ENCODE measurements around the gene NR2E3.
"Not testable (repeated sequence)": the region's sequence is repeated elsewhere in the genome, so short reads cannot be mapped to it uniquely, and the experiment has no call there.

NR2E3 gene

DNA sequence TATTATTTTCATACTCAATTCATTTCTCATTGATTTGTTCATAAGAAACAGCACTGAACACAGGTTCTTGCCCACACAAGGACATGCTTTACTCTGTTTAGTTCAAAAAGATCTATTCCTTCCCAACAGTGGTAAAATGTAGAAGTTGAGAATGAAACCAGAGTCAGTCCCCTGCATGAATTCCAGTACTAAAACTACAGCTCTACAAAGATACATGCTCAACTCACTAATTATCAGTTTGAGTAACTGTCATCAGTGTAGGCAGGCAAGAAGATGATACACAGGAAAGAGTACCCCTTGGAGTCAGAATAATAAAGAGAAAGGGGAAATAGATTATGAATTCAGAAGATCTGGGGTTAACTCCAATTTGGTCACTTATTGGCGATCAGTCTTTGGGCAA, 43.2 kb downstream of the NR2E3 start:
- Histone ChIP-seq H3K9me2 (replicated peaks; ENCODE audit: control insufficient read depth, low read length) (no peaks in the 10 kb centered on the region), H3K36me3 (ENCODE audit: control insufficient read depth, low read length) (peaks cover 52% of the 10 kb centered on the region), H3K27me3 (ENCODE audit: control insufficient read depth, low read length) (no peaks in the 10 kb centered on the region), H3K79me2 (ENCODE audit: control insufficient read depth, low read length) (no peaks in the 10 kb centered on the region), H4K20me1 (ENCODE audit: control insufficient read depth, insufficient read depth, low read depth, low read length) (no peaks in the 10 kb centered on the region), H3K9me3 (ENCODE audit: control insufficient read depth, insufficient read depth, low read length) (no peaks in the 10 kb centered on the region), H3K4me1 (ENCODE audit: control insufficient read depth, low read length) (no peaks in the 10 kb centered on the region), H3K27ac (ENCODE audit: low read depth, low read length) (no peak overlapping the region), H3K4me2 (ENCODE audit: low read length) (no peak overlapping the region), H3F3A (ENCODE audit: control insufficient read depth, insufficient read depth) (no peaks in the 10 kb centered on the region), H3K4me3 (ENCODE audit: low read length) (no peak overlapping the region)
- TF ChIP-seq, protein P1, sequence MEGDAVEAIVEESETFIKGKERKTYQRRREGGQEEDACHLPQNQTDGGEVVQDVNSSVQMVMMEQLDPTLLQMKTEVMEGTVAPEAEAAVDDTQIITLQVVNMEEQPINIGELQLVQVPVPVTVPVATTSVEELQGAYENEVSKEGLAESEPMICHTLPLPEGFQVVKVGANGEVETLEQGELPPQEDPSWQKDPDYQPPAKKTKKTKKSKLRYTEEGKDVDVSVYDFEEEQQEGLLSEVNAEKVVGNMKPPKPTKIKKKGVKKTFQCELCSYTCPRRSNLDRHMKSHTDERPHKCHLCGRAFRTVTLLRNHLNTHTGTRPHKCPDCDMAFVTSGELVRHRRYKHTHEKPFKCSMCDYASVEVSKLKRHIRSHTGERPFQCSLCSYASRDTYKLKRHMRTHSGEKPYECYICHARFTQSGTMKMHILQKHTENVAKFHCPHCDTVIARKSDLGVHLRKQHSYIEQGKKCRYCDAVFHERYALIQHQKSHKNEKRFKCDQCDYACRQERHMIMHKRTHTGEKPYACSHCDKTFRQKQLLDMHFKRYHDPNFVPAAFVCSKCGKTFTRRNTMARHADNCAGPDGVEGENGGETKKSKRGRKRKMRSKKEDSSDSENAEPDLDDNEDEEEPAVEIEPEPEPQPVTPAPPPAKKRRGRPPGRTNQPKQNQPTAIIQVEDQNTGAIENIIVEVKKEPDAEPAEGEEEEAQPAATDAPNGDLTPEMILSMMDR (IDR thresholded peaks at IDR 0.05; ENCODE audit: low read depth, low read length, poor library complexity, severe bottlenecking): no peak
- no peak for TF ChIP-seq EZH2phosphoT487 (IDR thresholded peaks at IDR 0.05; ENCODE audit: borderline replicate concordance, low read length)

DNA sequence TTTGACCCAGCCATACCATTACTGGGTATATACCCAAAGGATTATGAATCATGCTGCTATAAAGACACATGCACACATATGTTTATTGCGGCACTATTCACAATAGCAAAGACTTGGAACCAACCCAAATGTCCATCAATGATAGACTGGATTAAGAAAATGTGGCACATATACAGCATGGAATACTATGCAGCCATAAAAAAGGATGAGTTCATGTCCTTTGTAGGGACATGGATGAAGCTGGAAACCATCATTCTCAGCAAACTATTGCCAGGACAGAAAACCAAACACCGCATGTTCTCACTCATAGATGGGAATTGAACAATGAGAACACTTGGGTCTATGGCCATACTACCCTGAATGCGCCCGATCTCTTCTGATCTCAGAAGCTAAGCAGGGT, 47.9 kb downstream of the NR2E3 start:
- H4K20me1 ChIP-seq (ENCODE audit: control insufficient read depth, insufficient read depth, low read depth, low read length); H3K4me3 ChIP-seq (ENCODE audit: low read length); H3K27me3 ChIP-seq (ENCODE audit: control insufficient read depth, low read length); H3K79me2 ChIP-seq (ENCODE audit: control insufficient read depth, low read length); H3K4me1 ChIP-seq (ENCODE audit: control insufficient read depth, low read length); H3K9me3 ChIP-seq (ENCODE audit: control insufficient read depth, insufficient read depth, low read length); H3K9me2 ChIP-seq (replicated peaks; ENCODE audit: control insufficient read depth, low read length); H3K4me2 ChIP-seq (ENCODE audit: low read length); H3F3A ChIP-seq (ENCODE audit: control insufficient read depth, insufficient read depth); H3K27ac ChIP-seq (ENCODE audit: low read depth, low read length): not testable (repeated sequence)
- peaks cover 46% of the 10 kb centered on the region for H3K36me3 ChIP-seq (ENCODE audit: control insufficient read depth, low read length)

Measured in DOHH2 (cell line).